OCI-M2 (cell line): Measurements from ENCODE around the gene DDX20.

Source experiments
- DNase-seq: peaks from one replicate; lab custom pipeline; 2025; ENCODE audit not compliant: unreplicated experiment; lab: John Stamatoyannopoulos, UW

Gene DDX20

GRCh38 chr1:111747282-111747734 lies 8.4 kb upstream of the DDX20 start:
- no peak for DNase-seq

- no peak for DNase-seq
Observed at GRCh38 chr1:111747947-111748346, 7.8 kb upstream of the DDX20 start.

- no peak for DNase-seq
Observed at GRCh38 chr1:111749628-111750027, 6.1 kb upstream of the DDX20 start.

- DNase-seq: no peak
Observed at GRCh38 chr1:111750856-111751255, 4.8 kb upstream of the DDX20 start.

- DNase-seq: no peak
Observed at GRCh38 chr1:111751906-111752575, 3.7 kb upstream of the DDX20 start.

- no peak for DNase-seq
Observed at GRCh38 chr1:111754984-111755330, 744 bp upstream of the DDX20 start.

- no peak for DNase-seq
Observed at GRCh38 chr1:111756124-111756513, 418 bp downstream of the DDX20 start.

GRCh38 chr1:111758373-111758772 lies 2.7 kb downstream of the DDX20 start:
- no peak for DNase-seq

- DNase-seq: no peak
Observed at GRCh38 chr1:111761717-111762116, 6.0 kb downstream of the DDX20 start.

GRCh38 chr1:111762332-111762731 lies 6.6 kb downstream of the DDX20 start:
- no peak for DNase-seq

- DNase-seq: no peak
Observed at GRCh38 chr1:111768023-111768422, 12.3 kb downstream of the DDX20 start.

GRCh38 chr1:111768625-111769024 lies 12.9 kb downstream of the DDX20 start:
- no peak for DNase-seq

- DNase-seq: no peak
Observed at GRCh38 chr1:111769517-111770146, 13.9 kb downstream of the DDX20 start.

GRCh38 chr1:111770916-111771315 lies 15.2 kb downstream of the DDX20 start:
- no peak for DNase-seq

GRCh38 chr1:111775966-111776365 lies 20.3 kb downstream of the DDX20 start:
- no peak for DNase-seq

- no peak for DNase-seq
Observed at GRCh38 chr1:111776391-111776790, 20.7 kb downstream of the DDX20 start.

GRCh38 chr1:111776861-111777260 lies 21.2 kb downstream of the DDX20 start:
- DNase-seq: no peak

- no peak for DNase-seq
Observed at GRCh38 chr1:111777301-111777700, 21.6 kb downstream of the DDX20 start.

GRCh38 chr1:111778066-111778465 lies 22.4 kb downstream of the DDX20 start:
- no peak for DNase-seq

GRCh38 chr1:111778541-111779051 lies 22.9 kb downstream of the DDX20 start:
- DNase-seq: no peak

GRCh38 chr1:111779546-111779945 lies 23.8 kb downstream of the DDX20 start:
- no peak for DNase-seq

GRCh38 chr1:111784273-111784901 lies 28.7 kb downstream of the DDX20 start:
- DNase-seq: no peak
